K562 (cell line): ENCODE results near the gene NUP133. TPM values are rescaled to one million over a fixed set of nuclear protein-coding genes. Genes with fewer than 3 reads are reported as not detected.

ENCODE experiments used
- ATAC-seq: fragments of 200-7000 bp; cut with Tn5 transposase; 3 replicates; pipeline ENCODE4 v1.9.1; 2020; ENCODE audit warnings: moderate library complexity
- BruUV-seq: library from RNA; stranded (reverse); fragments of 400-500 nt; replicated peaks from 2 replicates; lab custom pipeline; 2021; lab: Mats Ljungman, UMichigan
- CTCF ChIA-PET: fragments of 300-600 bp; formaldehyde crosslinking; extraction: SDS; loops from one replicate; lab custom pipeline; 2021; ENCODE audit warnings: low intra/inter-chr PET ratio; lab: Yijun Ruan, JAX
- POLR2A ChIA-PET: fragments of 300-600, 350-650 bp; sonication (Branson Sonifier 250); formaldehyde crosslinking; extraction: SDS; loops from one replicate; lab custom pipeline; 2021; ENCODE audit warnings: antibody characterized with exemption, inconsistent platforms; lab: Yijun Ruan, JAX
- DNase-seq, 4 experiments: peaks; one replicate each; pipeline versions ENCODE4 v3.0.0 to v3.0.0-alpha.2; 2011 to 2018; ENCODE audit warnings: low spot score in 3 of 4, mixed read lengths in 3 of 4; ENCODE audit errors: extremely low read depth in 1 of 4
- FAIRE-seq: peaks from 2 replicates; lab custom pipeline; 2011; peaks lifted over from hg19 to GRCh38; lab: Jason Lieb, UNC
- H2AFZ ChIP-seq: 2 replicates; pipeline ENCODE4 v1.6.0; 2011; ENCODE audit warnings: low read depth, low read length, control low read depth, inconsistent platforms
- H3K27ac ChIP-seq: fragments of 200-600 bp; 3 replicates; pipeline ENCODE4 v1.8.0; 2011; ENCODE audit warnings: low read depth, mild to moderate bottlenecking, control low read depth, inconsistent platforms, low read length, moderate library complexity, mixed read lengths; ENCODE audit errors: extremely low read depth
- H3K27me3 ChIP-seq, 2 experiments: fragments of 300-600 bp in 1 of 2; 2 replicates in 1 of 2; 3 replicates in 1 of 2; pipeline versions ENCODE4 v1.6.0 to v1.8.0; 2011; ENCODE audit warnings: inconsistent platforms in 2 of 2, low read length in 2 of 2, mild to moderate bottlenecking in 1 of 2, mixed read lengths in 1 of 2, moderate library complexity in 1 of 2; ENCODE audit not compliant: control insufficient read depth in 2 of 2, insufficient read depth in 2 of 2
- H3K36me3 ChIP-seq: fragments of 300-600 bp; 3 replicates; pipeline ENCODE4 v1.8.0; 2011; ENCODE audit warnings: mild to moderate bottlenecking, low read length, inconsistent platforms; ENCODE audit not compliant: control insufficient read depth, insufficient read depth
- H3K4me1 ChIP-seq, 2 experiments: fragments of 200-600 bp in 1 of 2; replicated peaks in 1 of 2; 2 replicates in 1 of 2; 3 replicates in 1 of 2; pipeline versions ENCODE4 v1.5.1 to v1.8.0; 2011; ENCODE audit warnings: inconsistent platforms in 2 of 2, low read length in 2 of 2, mild to moderate bottlenecking in 1 of 2, mixed read lengths in 1 of 2, moderate library complexity in 1 of 2; ENCODE audit not compliant: control insufficient read depth in 2 of 2, insufficient read depth in 2 of 2
- H3K4me2 ChIP-seq: 2 replicates; pipeline ENCODE4 v1.6.1; 2011; ENCODE audit warnings: low read length, control low read depth, inconsistent platforms, mixed read lengths; ENCODE audit not compliant: insufficient read depth
- H3K4me3 ChIP-seq: fragments of 200-600 bp; sonication (generic), shearing (Covaris generic); 2 replicates; pipeline ENCODE4 v1.5.1; 2016; ENCODE audit warnings: control low read depth, inconsistent platforms
- H3K79me2 ChIP-seq: fragments of 200-600 bp; 3 replicates; pipeline ENCODE4 v1.8.0; 2011; ENCODE audit warnings: low read length, inconsistent platforms; ENCODE audit not compliant: control insufficient read depth, insufficient read depth
- H3K9ac ChIP-seq, 2 experiments: 2 replicates each; pipeline versions ENCODE4 v1.6.0 to v1.6.1; 2011; ENCODE audit warnings: low read depth in 2 of 2, low read length in 2 of 2, control low read depth in 1 of 2, inconsistent platforms in 1 of 2, mild to moderate bottlenecking in 1 of 2, mixed read lengths in 1 of 2; ENCODE audit not compliant: insufficient read depth in 1 of 2
- H3K9me1 ChIP-seq: one replicate; pipeline ENCODE4 v1.6.0; 2011; ENCODE audit warnings: inconsistent platforms, mild to moderate bottlenecking, low read length, moderate library complexity; ENCODE audit not compliant: control insufficient read depth, insufficient read depth
- H3K9me3 ChIP-seq: replicated peaks from 2 replicates; pipeline ENCODE4 v1.5.1; 2011; ENCODE audit warnings: low read depth, low read length, inconsistent platforms; ENCODE audit not compliant: control insufficient read depth, insufficient read depth
- H4K20me1 ChIP-seq: replicated peaks from 2 replicates; pipeline ENCODE4 v1.6.1; 2011; ENCODE audit warnings: low read length, inconsistent platforms, mixed read lengths; ENCODE audit not compliant: control insufficient read depth, insufficient read depth
- CREB3 ChIP-seq: fragments of 450-650 bp; conservative IDR thresholded peaks from 2 replicates; pipeline ENCODE4 v1.6.1; 2016; ENCODE audit warnings: missing genetic modification characterization, low read depth, mild to moderate bottlenecking, missing compliant biosample characterization, moderate library complexity
- HMBOX1 ChIP-seq: sonication (generic); IDR thresholded peaks from 2 replicates; pipeline ENCODE4 v1.6.1; 2016
- JUND ChIP-seq, 2 experiments: IDR thresholded peaks; 2 replicates in 1 of 2; 3 replicates in 1 of 2; pipeline ENCODE4 v1.6.1; 2011; ENCODE audit warnings: borderline replicate concordance in 2 of 2, low read depth in 2 of 2, low read length in 2 of 2, improper control_type of control experiment in 1 of 2, missing biosample characterization in 1 of 2, missing genetic modification characterization in 1 of 2, missing genetic modification reagents in 1 of 2
- NCOA1 ChIP-seq: fragments of 450-650 bp; IDR thresholded peaks from 2 replicates; pipeline ENCODE4 v1.6.1; 2016; ENCODE audit warnings: low read depth
- PYGO2 ChIP-seq: fragments of 450-650 bp; IDR thresholded peaks from 2 replicates; pipeline ENCODE4 v1.6.1; 2016; ENCODE audit warnings: mild to moderate bottlenecking, missing genetic modification characterization, moderate library complexity, missing compliant biosample characterization
- WGBS: fragments of 100-300 bp; shearing (Covaris generic); methylation state at CpG from one replicate; pipeline ENCODE4 v1.1.6; 2016; ENCODE audit warnings: low coverage, mixed read lengths; ENCODE audit not compliant: insufficient coverage; ENCODE audit errors: missing lambda C conversion rate; 5-methylcytosine and 5-hydroxymethylcytosine counted together
- in situ Hi-C: fragments of 300-500 bp; cut with MboI; formaldehyde crosslinking; loops from 4 replicates; pipeline ENCODE4 v1.15.0; 2018; ENCODE audit warnings: inconsistent platforms, mixed read lengths
- intact Hi-C: fragments of 100-400 bp; cut with micrococcal nuclease; formaldehyde crosslinking; loops from 2 replicates; pipeline ENCODE4 v1.14.2; 2022
- polyA plus RNA-seq, 8 experiments: library from polyadenylated mRNA; depleted of rRNA in 4 of 8; stranded (reverse) in 5 of 8; unstranded in 3 of 8; fragments of >200 nt; fragmentation: Nextera tagmentation in 2 of 8; fragmentation: Illumina TruSeq in 1 of 8; extraction: Ambion mirVana in 2 of 8; extraction: Trizol in 1 of 8; gene quantifications; 2 replicates each; pipeline versions ENCODE4 v1.2.1 to v1.2.3, GENCODE V29; 2011 to 2014; ENCODE audit warnings: inconsistent platforms in 1 of 8, missing spikeins in 1 of 8
- total RNA-seq, 7 experiments: library from RNA; depleted of rRNA in 6 of 7; stranded (reverse); fragments of >200 nt in 6 of 7; fragmentation: Illumina TruSeq in 2 of 7; extraction: Trizol in 2 of 7; gene quantifications; 2 replicates each; pipeline versions ENCODE4 v1.2.1 to v1.2.3, GENCODE V29; 2011 to 2021; ENCODE audit warnings: low replicate concordance in 1 of 7

The NUP133 gene
- total and polyA plus RNA-seq, 9 of the 15 experiments (the other 6 are each of a cell fraction or from before 2014, with no cell fraction given), result 21.7 to 85.1 (median 61.3) TPM

GRCh38 chr1:229529639-229530038 lies 21.5 kb upstream of the NUP133 start:
- H3K4me2 ChIP-seq, result no peak overlapping the region
- in situ Hi-C loops, result no loop called here
- CTCF ChIA-PET, result no interaction called here
- peak; percentile 56 for ATAC-seq
- no peak for TF ChIP-seq CREB3 (tag)
- no peak for TF ChIP-seq JUND (IDR thresholded peaks at IDR 0.05; ENCODE audit: borderline replicate concordance, low read depth, low read length)
- no peak for TF ChIP-seq JUND (tag; IDR thresholded peaks at IDR 0.05; ENCODE audit: borderline replicate concordance, low read depth, low read length)
- no peak for TF ChIP-seq NCOA1
- TF ChIP-seq HMBOX1, result no peak
- no peak for TF ChIP-seq PYGO2 (tag)
- TF ChIP-seq, all 486 proteins: peak for 0
- POLR2A ChIA-PET, result interaction anchor here (1.5 to 1.7 kb wide), 2 partner anchors 9 to 21 kb away, joined by 6 to 8 read pairs; partner anchors contain the start of gene NUP133
- DNase-seq, result no peak
- Histone ChIP-seq H3K27me3 (no peaks in the 10 kb centered on the region), H2AFZ (no peak overlapping the region), H3K9me1 (no peaks in the 10 kb centered on the region), H3K9me3 (no peaks in the 10 kb centered on the region), H3K9ac (no peak overlapping the region), H3K27ac (no peak overlapping the region), H3K4me3 (no peak overlapping the region), H4K20me1 (no peaks in the 10 kb centered on the region), H3K36me3 (peaks cover 81% of the 10 kb centered on the region), H3K4me1 (no peaks in the 10 kb centered on the region), H3K79me2 (no peaks in the 10 kb centered on the region)
- FAIRE-seq, result no peak
- no TSS peak for BruUV-seq
- intact Hi-C loops, result no loop called here
- WGBS, result 95% methylated on average over 6 of the region's 7 CpGs
